ENCODE measurements around the gene NCOR2. TPM values are rescaled to one million over a fixed set of nuclear protein-coding genes. Genes with fewer than 3 reads are reported as not detected.

NCOR2 gene
- total RNA-seq, 3 donors from 2014 or later = 159 to 269 (median 161) TPM

- no peaks in the 10 kb centered on the region for H3K9me3 ChIP-seq
- no peak overlapping the region for H3K4me3 ChIP-seq
- H3K36me3 ChIP-seq (ENCODE audit: low read depth) = no peaks in the 10 kb centered on the region
- ATAC-seq (no peak), DNase-seq (no peak)
- no peak for TF ChIP-seq CTCF (IDR thresholded peaks at IDR 0.05)
- intact Hi-C loops (cut with DNase I, micrococcal nuclease) = loop anchor here (10.0 kb wide), 2 partner anchors 205 to 215 kb away; no protein-coding TSS in a partner anchor
- peaks cover 10% of the 10 kb centered on the region for H3K4me1 ChIP-seq (ENCODE audit: low read depth)
Measured at GRCh38 chr12:124559182-124560017, 8.0 kb downstream of the NCOR2 start.

DNA sequence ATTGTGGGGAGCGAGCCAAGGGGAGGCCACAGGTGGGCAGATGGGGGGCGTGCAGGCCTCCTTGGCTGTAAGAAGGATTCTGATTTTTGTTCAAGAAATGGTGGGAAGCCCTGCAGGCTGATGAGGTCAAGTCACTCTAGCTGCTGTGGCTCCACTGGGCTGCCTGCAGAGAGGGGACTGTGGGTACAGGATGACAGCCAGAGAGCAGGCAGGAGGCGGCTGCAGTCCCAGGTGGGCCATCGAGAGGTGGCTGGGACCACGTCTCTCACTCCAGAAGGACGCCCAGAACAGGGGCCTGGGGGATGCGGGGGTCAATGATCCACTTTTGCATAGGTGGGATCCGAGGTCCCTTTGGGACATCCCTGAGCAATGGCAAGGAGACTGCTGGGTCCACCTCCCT lies 9.1 kb downstream of the NCOR2 start:
- DNase-seq (no peak), ATAC-seq (no peak)
- Histone ChIP-seq H3K36me3 (ENCODE audit: low read depth) (no peaks in the 10 kb centered on the region), H3K9me3 (no peaks in the 10 kb centered on the region), H3K4me3 (no peak overlapping the region), H3K4me1 (ENCODE audit: low read depth) (peaks cover 10% of the 10 kb centered on the region)
- TF ChIP-seq CTCF (IDR thresholded peaks at IDR 0.05) = no peak
- intact Hi-C loops (cut with DNase I, micrococcal nuclease) = no loop called here

GRCh38 chr12:124557518-124558223 lies 9.7 kb downstream of the NCOR2 start:
- Histone ChIP-seq H3K36me3 (ENCODE audit: low read depth) (no peaks in the 10 kb centered on the region), H3K4me1 (ENCODE audit: low read depth) (peaks cover 6% of the 10 kb centered on the region), H3K4me3 (no peak overlapping the region), H3K9me3 (no peaks in the 10 kb centered on the region)
- intact Hi-C loops (cut with DNase I, micrococcal nuclease) = no loop called here
- TF ChIP-seq CTCF (IDR thresholded peaks at IDR 0.05) = no peak
- ATAC-seq (no peak), DNase-seq (no peak)

- TF ChIP-seq CTCF (IDR thresholded peaks at IDR 0.05) = no peak
- intact Hi-C loops (cut with DNase I, micrococcal nuclease) = no loop called here
- H3K9me3 ChIP-seq = no peaks in the 10 kb centered on the region
- no peak overlapping the region for H3K4me3 ChIP-seq
- ATAC-seq = no peak
- peaks cover 5% of the 10 kb centered on the region for H3K4me1 ChIP-seq (ENCODE audit: low read depth)
- DNase-seq = no peak
- H3K36me3 ChIP-seq (ENCODE audit: low read depth) = no peaks in the 10 kb centered on the region
Measured at GRCh38 chr12:124556896-124557501, 10.4 kb downstream of the NCOR2 start.

DNA sequence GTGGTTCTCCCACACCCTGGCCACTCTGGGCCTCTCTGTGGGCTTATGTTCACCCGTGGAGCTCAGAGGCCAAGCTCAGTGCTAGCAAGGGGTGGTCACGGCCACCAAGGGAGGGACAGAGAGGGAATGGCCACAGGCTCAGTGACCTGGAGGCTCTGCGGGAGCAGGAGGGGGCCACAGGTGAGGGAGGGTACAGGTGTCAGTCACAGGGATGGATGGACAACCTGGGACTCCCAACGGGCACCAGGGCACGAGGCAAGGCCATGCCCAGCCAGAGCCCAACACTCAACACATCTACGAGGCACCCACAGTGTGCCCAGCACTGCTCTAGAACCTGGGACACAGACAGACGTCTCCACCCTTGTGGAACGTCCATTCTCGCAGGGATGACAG lies 11.3 kb downstream of the NCOR2 start:
- Histone ChIP-seq H3K4me3 (no peak overlapping the region), H3K4me1 (ENCODE audit: low read depth) (peaks cover 5% of the 10 kb centered on the region), H3K36me3 (ENCODE audit: low read depth) (no peaks in the 10 kb centered on the region), H3K9me3 (no peaks in the 10 kb centered on the region)
- TF ChIP-seq CTCF (IDR thresholded peaks at IDR 0.05) = no peak
- ATAC-seq = no peak
- intact Hi-C loops (cut with DNase I, micrococcal nuclease) = no loop called here
- DNase-seq = no peak

All from mucosa of descending colon (tissue), 3 donors.